ENCODE measurements around the gene IFI27. TPM values are rescaled to one million over a fixed set of nuclear protein-coding genes. Genes with fewer than 3 reads are reported as not detected.

Gene IFI27
- total and polyA plus RNA-seq, 2 of the 8 experiments (the other 6 are each of a cell fraction or from before 2014, with no cell fraction given), result 0.76 to 2.2 TPM

DNA sequence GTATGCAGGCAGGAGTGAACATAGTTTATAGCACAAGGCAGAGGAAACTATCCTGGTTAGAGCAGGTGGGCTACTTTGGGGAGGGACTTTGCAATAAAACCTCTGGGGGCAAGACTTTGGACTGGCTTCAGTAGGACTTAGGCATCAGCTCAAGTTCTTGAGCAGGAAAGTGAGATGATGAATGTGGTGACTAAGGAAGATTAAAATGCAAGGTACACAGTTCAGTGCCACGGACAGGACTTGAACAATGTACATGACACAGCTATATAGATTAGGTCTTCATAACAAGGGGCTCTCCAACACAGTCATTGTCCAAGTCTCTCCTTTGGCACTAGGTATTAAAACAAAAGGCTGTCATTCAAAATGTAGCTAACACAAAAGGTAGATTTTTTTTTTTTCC is 42.1 kb downstream of the IFI27 start:
- no peak overlapping the region for H3K18ac ChIP-seq (ENCODE audit: extremely low read depth, low read length)
- H4K5ac ChIP-seq (ENCODE audit: insufficient read length, low read depth, low read length), result no peak overlapping the region
- H2BK20ac ChIP-seq (ENCODE audit: low read length), result no peak overlapping the region
- H3K9me3 ChIP-seq (ENCODE audit: insufficient read depth in 2 of 2, low read depth in 1 of 2, low read length in 1 of 2), result peaks cover 7 to 12% of the 10 kb centered on the region in 2 experiments; a peak in 3 of 4 replicates
- H4K91ac ChIP-seq (replicated peaks; ENCODE audit: insufficient read length, low read length), result no peak overlapping the region
- no peak overlapping the region for H3K4me2 ChIP-seq (ENCODE audit: insufficient read depth in 1 of 2, low read depth in 2 of 2, low read length in 2 of 2)
- H2BK120ac ChIP-seq (replicated peaks; ENCODE audit: low read depth, low read length), result no peak overlapping the region
- H3K9ac ChIP-seq (replicated peaks in 1 of 4; ENCODE audit: extremely low read depth in 1 of 4, low read depth in 3 of 4, low read length in 3 of 4), result no peak overlapping the region
- H3K14ac ChIP-seq (ENCODE audit: insufficient read length), result no peak overlapping the region
- H2AK5ac ChIP-seq (ENCODE audit: low read depth, low read length), result no peak overlapping the region
- H2AFZ ChIP-seq (ENCODE audit: low read length), result no peak overlapping the region
- CTCF ChIA-PET (ENCODE audit: partially characterized antibody), result interaction anchor here (1.0 to 3.1 kb wide), 5 partner anchors 10 to 21 kb away, joined by 3 to 20 read pairs (median 4); no protein-coding TSS in a partner anchor
- no peak overlapping the region for H2BK5ac ChIP-seq (ENCODE audit: low read depth, low read length)
- 87% methylated on average over 1 of the region's 1 CpG; no CpG with 5 or more reads in 1 of the 2 experiments for WGBS, 2 experiments (ENCODE audit: extremely low coverage in 1 of 2, insufficient coverage in 1 of 2, insufficient read length in 1 of 2, insufficient replicate concordance in 2 of 2, low coverage in 1 of 2, low lambda C conversion rate in 2 of 2, missing lambda C conversion rate in 1 of 2)
- POLR2A ChIA-PET (ENCODE audit: partially characterized antibody), result no interaction called here
- no peaks in the 10 kb centered on the region for H3K23me2 ChIP-seq (ENCODE audit: low read depth, low read length)
- H3K79me2 ChIP-seq (ENCODE audit: control insufficient read depth in 1 of 2, insufficient read depth in 2 of 2, low read length in 2 of 2), result no peaks in the 10 kb centered on the region
- no peak overlapping the region for H3K4me3 ChIP-seq (ENCODE audit: extremely low read depth in 1 of 4, insufficient read depth in 2 of 4, low read depth in 3 of 4, low read length in 4 of 4)
- H4K20me1 ChIP-seq (replicated peaks in 1 of 2; ENCODE audit: control insufficient read depth in 1 of 2, insufficient read depth in 2 of 2, low read length in 2 of 2), result no peaks in the 10 kb centered on the region
- H3K4me1 ChIP-seq (replicated peaks in 1 of 4; ENCODE audit: control insufficient read depth in 3 of 4, insufficient read depth in 4 of 4, low read length in 3 of 4), result no peaks in the 10 kb centered on the region
- no peaks in the 10 kb centered on the region for H3K36me3 ChIP-seq (ENCODE audit: control insufficient read depth in 2 of 4, insufficient read depth in 4 of 4, low read length in 3 of 4)
- no peak overlapping the region for H2BK15ac ChIP-seq (ENCODE audit: low read length)
- H3K56ac ChIP-seq (replicated peaks; ENCODE audit: insufficient read length, low read depth, low read length), result no peak overlapping the region
- DNase-seq (ENCODE audit: low read depth in 1 of 2, low spot score in 2 of 2) (no peak), FAIRE-seq (no peak)
- H3K27ac ChIP-seq (ENCODE audit: low read depth, low read length), result no peak overlapping the region
- no peaks in the 10 kb centered on the region for H3K27me3 ChIP-seq (replicated peaks in 1 of 4; ENCODE audit: control insufficient read depth in 3 of 4, extremely low read depth in 1 of 4, insufficient read depth in 3 of 4, low read length in 3 of 4)
- H3K79me1 ChIP-seq (ENCODE audit: low read depth, low read length), result no peaks in the 10 kb centered on the region
- H3K4ac ChIP-seq (replicated peaks; ENCODE audit: insufficient read length, low read depth, low read length), result no peak overlapping the region
- no peak overlapping the region for H2BK12ac ChIP-seq (ENCODE audit: low read depth, low read length)
- TF ChIP-seq KDM5A (IDR thresholded peaks at IDR 0.05; ENCODE audit: low read length) (no peak), FOSL1 (IDR thresholded peaks at IDR 0.05; ENCODE audit: insufficient read depth, low read depth, low read length) (no peak), CTBP2 (IDR thresholded peaks at IDR 0.05; ENCODE audit: borderline replicate concordance, insufficient read depth, insufficient read length, low read length) (no peak), KDM1A (IDR thresholded peaks at IDR 0.05; ENCODE audit: borderline replicate concordance, low read length) (no peak), RBBP5 (IDR thresholded peaks at IDR 0.05; ENCODE audit: borderline replicate concordance, low read depth, low read length) (no peak)
- no peak overlapping the region for H4K8ac ChIP-seq (ENCODE audit: extremely low read depth, insufficient read depth, low read length)
- H3K23ac ChIP-seq (ENCODE audit: insufficient read length), result no peak overlapping the region
